ENCODE data around the gene EDN3.

EDN3 gene

GRCh38 chr20:59365611-59366285, 65.3 kb downstream of the EDN3 start:
- DNase-seq: no peak

- no peak for DNase-seq
Measured at GRCh38 chr20:59371431-59371830, 71.0 kb downstream of the EDN3 start.

- DNase-seq: no peak
Measured at GRCh38 chr20:59374261-59374660, 73.8 kb downstream of the EDN3 start.

- DNase-seq: no peak
Measured at GRCh38 chr20:59375541-59375940, 75.1 kb downstream of the EDN3 start.

Data from NCI-H1048 (cell line).